Fibroblast of villous mesenchyme (primary cell): ENCODE data around the gene OTOA. TPM values are rescaled to one million over a fixed set of nuclear protein-coding genes. Genes with fewer than 3 reads are reported as not detected.
A peak's percentile ranks its signal among the peaks of the same experiment; 100 is the strongest.
"Not testable (repeated sequence)": the region's sequence is repeated elsewhere in the genome, so short reads cannot be mapped to it uniquely, and the experiment has no call there.

Experiments
- DNase-seq: peaks from one replicate; pipeline ENCODE4 v3.0.0-alpha.2; 2010; ENCODE audit warnings: low read depth
- H3K4me3 ChIP-seq: 2 replicates; pipeline ENCODE4 v1.5.1; 2011; ENCODE audit warnings: low read depth, mild to moderate bottlenecking, low read length
- CTCF ChIP-seq: IDR thresholded peaks from 2 replicates; pipeline ENCODE4 v1.5.1; 2012; ENCODE audit warnings: low read depth, mild to moderate bottlenecking, low read length; ENCODE audit not compliant: insufficient read depth
- total RNA-seq: library from RNA; depleted of rRNA; stranded (reverse); fragments of >200 nt; gene quantifications from 2 replicates; pipeline ENCODE4 v1.2.3, GENCODE V29; 2012

The OTOA gene
- total RNA-seq, 1 donor: under 0.01 TPM

GRCh38 chr16:21622545-21622944, 41.2 kb upstream of the OTOA start:
- TF ChIP-seq CTCF: no peak
- DNase-seq: no peak
- H3K4me3 ChIP-seq: no peak overlapping the region

GRCh38 chr16:21625026-21625425, 38.7 kb upstream of the OTOA start:
- TF ChIP-seq CTCF: no peak
- no peak overlapping the region for H3K4me3 ChIP-seq
- no peak for DNase-seq

GRCh38 chr16:21626659-21627277, 37.0 kb upstream of the OTOA start:
- peak; percentile 94 for DNase-seq
- no peak overlapping the region for H3K4me3 ChIP-seq
- no peak for TF ChIP-seq CTCF

- no peak for TF ChIP-seq CTCF
- H3K4me3 ChIP-seq: no peak overlapping the region
- no peak for DNase-seq
Measured at GRCh38 chr16:21628121-21628726, 35.5 kb upstream of the OTOA start.

- no peak for DNase-seq
- TF ChIP-seq CTCF: no peak
- no peak overlapping the region for H3K4me3 ChIP-seq
Measured at GRCh38 chr16:21628772-21629171, 35.0 kb upstream of the OTOA start.

- not testable (repeated sequence) for H3K4me3 ChIP-seq, DNase-seq
Measured at GRCh38 chr16:21629616-21630539, 33.9 kb upstream of the OTOA start.

GRCh38 chr16:21630866-21631265, 32.9 kb upstream of the OTOA start:
- not testable (repeated sequence) for DNase-seq, H3K4me3 ChIP-seq

- not testable (repeated sequence) for DNase-seq, H3K4me3 ChIP-seq
Measured at GRCh38 chr16:21631376-21631775, 32.4 kb upstream of the OTOA start.

- DNase-seq, H3K4me3 ChIP-seq: not testable (repeated sequence)
Measured at GRCh38 chr16:21631951-21632575, 31.7 kb upstream of the OTOA start.
